ENCODE results near the gene MAPKAPK2. TPM values are rescaled to one million over a fixed set of nuclear protein-coding genes. Genes with fewer than 3 reads are reported as not detected.

Gene MAPKAPK2
- total and polyA plus RNA-seq, 2 of the 13 experiments (the other 11 are each of a cell fraction or from before 2014, with no cell fraction given) = 16.6 to 34.0 TPM

DNA sequence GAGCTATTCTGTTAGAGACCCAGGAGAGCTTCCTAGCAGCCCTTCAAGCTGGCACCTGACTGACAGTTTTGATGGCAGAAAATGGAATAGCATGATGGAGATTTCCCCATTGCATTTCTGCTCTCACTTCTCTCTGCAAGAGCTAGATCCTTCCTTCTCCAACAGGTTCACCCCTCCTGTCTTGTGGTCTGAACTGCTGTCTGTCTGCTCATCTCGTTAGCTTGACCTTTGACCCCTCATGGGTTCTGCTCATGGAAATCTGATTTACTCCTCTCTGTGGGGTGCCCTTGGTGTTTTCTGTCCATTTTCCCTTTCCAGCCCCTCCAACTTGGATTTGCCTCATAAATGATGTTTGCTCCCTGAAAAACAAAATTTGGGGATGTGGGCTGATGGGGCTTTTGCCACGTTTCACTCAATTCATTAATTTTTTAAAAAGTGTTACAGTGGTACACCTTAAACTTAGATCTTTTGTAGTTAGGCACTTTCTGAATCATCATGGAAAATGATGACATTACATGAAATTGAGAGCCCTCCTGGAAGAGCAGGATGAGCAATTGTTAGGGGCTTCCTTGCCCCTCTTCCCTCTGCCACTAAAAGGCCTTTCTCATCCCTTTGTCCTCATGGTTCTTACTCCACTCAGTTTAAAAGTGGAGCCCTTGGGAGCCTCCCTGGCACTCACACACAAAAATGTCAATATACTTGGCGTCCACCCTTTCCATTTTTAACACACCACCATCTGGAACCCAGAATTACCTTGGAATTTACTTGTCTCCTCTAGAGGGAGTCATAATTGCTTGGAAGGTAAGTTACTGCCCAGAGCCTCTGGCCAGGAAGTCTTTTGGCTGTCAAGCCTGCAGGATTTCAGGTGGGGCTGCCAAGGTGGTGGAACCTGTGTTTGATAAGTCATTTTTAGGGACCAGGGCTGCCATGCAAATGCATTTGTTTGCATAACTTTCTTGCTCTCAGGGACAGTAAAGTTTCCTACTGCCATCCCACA, 54.0 kb downstream of the MAPKAPK2 start:
- H3K4me2 ChIP-seq (ENCODE audit: low read depth, low read length) = no peak overlapping the region
- no TSS peak for BruUV-seq (replicated peaks)
- no peak overlapping the region for H3K27ac ChIP-seq (ENCODE audit: extremely low read length, insufficient read depth, low read length)
- H2AFZ ChIP-seq (ENCODE audit: low read length) = no peak overlapping the region
- H3K9ac ChIP-seq (ENCODE audit: insufficient read depth, low read depth, low read length) = no peak overlapping the region
- peaks cover 0 to 5% of the 10 kb centered on the region in 2 experiments; a peak in 1 of 5 replicates for H3K27me3 ChIP-seq (ENCODE audit: control insufficient read depth in 1 of 2, insufficient read depth in 2 of 2, low read length in 2 of 2)
- WGBS (ENCODE audit: low lambda C conversion rate) = 52% methylated on average over 3 of the region's 3 CpGs
- POLR2A ChIA-PET = no interaction called here
- H3K36me3 ChIP-seq (replicated peaks in 1 of 2; ENCODE audit: control insufficient read depth in 1 of 2, insufficient read depth in 2 of 2, low read length in 2 of 2) = no peaks in the 10 kb centered on the region; a peak in 1 of 5 replicates
- DNase-seq (ENCODE audit: low spot score) (peak; percentile 17), FAIRE-seq (no peak), ATAC-seq (peak; percentile 9; the same call in 2 of the 3 replicates)
- intact Hi-C loops (cut with micrococcal nuclease; ENCODE audit: unreplicated experiment) = loop anchor here (10.0 kb wide), 1 partner anchor 336 kb away; no protein-coding TSS in a partner anchor
- in situ Hi-C loops (cut with HindIII; ENCODE audit: extremely low pct_ligation_motif_present, low pct_unique_long_range_greater_than_20kb) = loop anchor here (5.0 to 10.0 kb wide), 2 partner anchors 174 to 246 kb away; no protein-coding TSS in a partner anchor
- H3K4me3 ChIP-seq (replicated peaks in 1 of 3; ENCODE audit: insufficient read depth in 1 of 3, low read depth in 2 of 3, low read length in 3 of 3) = no peak overlapping the region
- H3K79me2 ChIP-seq (ENCODE audit: insufficient read depth, low read length) = no peaks in the 10 kb centered on the region
- H4K20me1 ChIP-seq (ENCODE audit: insufficient read depth, low read length) = no peaks in the 10 kb centered on the region
- no peaks in the 10 kb centered on the region for H3K9me3 ChIP-seq (ENCODE audit: low read length)
- CTCF ChIA-PET (ENCODE audit: low intra/inter-chr PET ratio, low total read pairs) = no interaction called here
- H3K4me1 ChIP-seq (ENCODE audit: insufficient read depth, low read length) = no peaks in the 10 kb centered on the region
- TF ChIP-seq, protein P1, sequence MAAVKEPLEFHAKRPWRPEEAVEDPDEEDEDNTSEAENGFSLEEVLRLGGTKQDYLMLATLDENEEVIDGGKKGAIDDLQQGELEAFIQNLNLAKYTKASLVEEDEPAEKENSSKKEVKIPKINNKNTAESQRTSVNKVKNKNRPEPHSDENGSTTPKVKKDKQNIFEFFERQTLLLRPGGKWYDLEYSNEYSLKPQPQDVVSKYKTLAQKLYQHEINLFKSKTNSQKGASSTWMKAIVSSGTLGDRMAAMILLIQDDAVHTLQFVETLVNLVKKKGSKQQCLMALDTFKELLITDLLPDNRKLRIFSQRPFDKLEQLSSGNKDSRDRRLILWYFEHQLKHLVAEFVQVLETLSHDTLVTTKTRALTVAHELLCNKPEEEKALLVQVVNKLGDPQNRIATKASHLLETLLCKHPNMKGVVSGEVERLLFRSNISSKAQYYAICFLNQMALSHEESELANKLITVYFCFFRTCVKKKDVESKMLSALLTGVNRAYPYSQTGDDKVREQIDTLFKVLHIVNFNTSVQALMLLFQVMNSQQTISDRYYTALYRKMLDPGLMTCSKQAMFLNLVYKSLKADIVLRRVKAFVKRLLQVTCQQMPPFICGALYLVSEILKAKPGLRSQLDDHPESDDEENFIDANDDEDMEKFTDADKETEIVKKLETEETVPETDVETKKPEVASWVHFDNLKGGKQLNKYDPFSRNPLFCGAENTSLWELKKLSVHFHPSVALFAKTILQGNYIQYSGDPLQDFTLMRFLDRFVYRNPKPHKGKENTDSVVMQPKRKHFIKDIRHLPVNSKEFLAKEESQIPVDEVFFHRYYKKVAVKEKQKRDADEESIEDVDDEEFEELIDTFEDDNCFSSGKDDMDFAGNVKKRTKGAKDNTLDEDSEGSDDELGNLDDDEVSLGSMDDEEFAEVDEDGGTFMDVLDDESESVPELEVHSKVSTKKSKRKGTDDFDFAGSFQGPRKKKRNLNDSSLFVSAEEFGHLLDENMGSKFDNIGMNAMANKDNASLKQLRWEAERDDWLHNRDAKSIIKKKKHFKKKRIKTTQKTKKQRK (IDR thresholded peaks at IDR 0.05; ENCODE audit: low read length) = no peak
- TF ChIP-seq ZNF607 (CRISPR knock-in tag; IDR thresholded peaks at IDR 0.05; ENCODE audit: borderline replicate concordance) (no peak), U2AF1 (optimal IDR thresholded peaks at IDR 0.05; ENCODE audit: low read depth, low read length) (no peak), PITX1 (CRISPR knock-in tag; IDR thresholded peaks at IDR 0.05) (no peak), STAG1 (CRISPR knock-in tag; IDR thresholded peaks at IDR 0.05) (peak; percentile 34), ZNF790 (CRISPR knock-in tag; IDR thresholded peaks at IDR 0.05; ENCODE audit: borderline replicate concordance) (no peak), RBAK (CRISPR knock-in tag; IDR thresholded peaks at IDR 0.05) (no peak), ZNF775 (CRISPR knock-in tag; IDR thresholded peaks at IDR 0.05; ENCODE audit: borderline replicate concordance) (no peak), MYC (CRISPR knock-in tag; IDR thresholded peaks at IDR 0.05; ENCODE audit: borderline replicate concordance) (no peak), ZNF709 (CRISPR knock-in tag; IDR thresholded peaks at IDR 0.05) (no peak), GATAD2A (CRISPR knock-in tag; IDR thresholded peaks at IDR 0.05) (no peak), SNRNP70 (IDR thresholded peaks at IDR 0.05; ENCODE audit: low read depth, low read length) (no peak)
- TF ChIP-seq, protein P2, sequence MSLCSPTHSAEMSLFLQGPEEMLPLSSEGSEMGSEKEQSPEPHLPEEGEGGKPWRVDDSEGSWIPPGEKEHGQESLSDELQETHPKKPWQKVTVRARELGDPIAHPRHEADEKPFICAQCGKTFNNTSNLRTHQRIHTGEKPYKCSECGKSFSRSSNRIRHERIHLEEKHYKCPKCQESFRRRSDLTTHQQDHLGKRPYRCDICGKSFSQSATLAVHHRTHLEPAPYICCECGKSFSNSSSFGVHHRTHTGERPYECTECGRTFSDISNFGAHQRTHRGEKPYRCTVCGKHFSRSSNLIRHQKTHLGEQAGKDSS (CRISPR knock-in tag; IDR thresholded peaks at IDR 0.05; ENCODE audit: borderline replicate concordance, low read depth) = no peak
- TF ChIP-seq, protein P3, sequence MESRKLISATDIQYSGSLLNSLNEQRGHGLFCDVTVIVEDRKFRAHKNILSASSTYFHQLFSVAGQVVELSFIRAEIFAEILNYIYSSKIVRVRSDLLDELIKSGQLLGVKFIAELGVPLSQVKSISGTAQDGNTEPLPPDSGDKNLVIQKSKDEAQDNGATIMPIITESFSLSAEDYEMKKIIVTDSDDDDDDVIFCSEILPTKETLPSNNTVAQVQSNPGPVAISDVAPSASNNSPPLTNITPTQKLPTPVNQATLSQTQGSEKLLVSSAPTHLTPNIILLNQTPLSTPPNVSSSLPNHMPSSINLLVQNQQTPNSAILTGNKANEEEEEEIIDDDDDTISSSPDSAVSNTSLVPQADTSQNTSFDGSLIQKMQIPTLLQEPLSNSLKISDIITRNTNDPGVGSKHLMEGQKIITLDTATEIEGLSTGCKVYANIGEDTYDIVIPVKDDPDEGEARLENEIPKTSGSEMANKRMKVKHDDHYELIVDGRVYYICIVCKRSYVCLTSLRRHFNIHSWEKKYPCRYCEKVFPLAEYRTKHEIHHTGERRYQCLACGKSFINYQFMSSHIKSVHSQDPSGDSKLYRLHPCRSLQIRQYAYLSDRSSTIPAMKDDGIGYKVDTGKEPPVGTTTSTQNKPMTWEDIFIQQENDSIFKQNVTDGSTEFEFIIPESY (CRISPR knock-in tag; IDR thresholded peaks at IDR 0.05) = no peak
- TF ChIP-seq, protein P4, sequence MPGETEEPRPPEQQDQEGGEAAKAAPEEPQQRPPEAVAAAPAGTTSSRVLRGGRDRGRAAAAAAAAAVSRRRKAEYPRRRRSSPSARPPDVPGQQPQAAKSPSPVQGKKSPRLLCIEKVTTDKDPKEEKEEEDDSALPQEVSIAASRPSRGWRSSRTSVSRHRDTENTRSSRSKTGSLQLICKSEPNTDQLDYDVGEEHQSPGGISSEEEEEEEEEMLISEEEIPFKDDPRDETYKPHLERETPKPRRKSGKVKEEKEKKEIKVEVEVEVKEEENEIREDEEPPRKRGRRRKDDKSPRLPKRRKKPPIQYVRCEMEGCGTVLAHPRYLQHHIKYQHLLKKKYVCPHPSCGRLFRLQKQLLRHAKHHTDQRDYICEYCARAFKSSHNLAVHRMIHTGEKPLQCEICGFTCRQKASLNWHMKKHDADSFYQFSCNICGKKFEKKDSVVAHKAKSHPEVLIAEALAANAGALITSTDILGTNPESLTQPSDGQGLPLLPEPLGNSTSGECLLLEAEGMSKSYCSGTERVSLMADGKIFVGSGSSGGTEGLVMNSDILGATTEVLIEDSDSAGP (CRISPR knock-in tag; IDR thresholded peaks at IDR 0.05; ENCODE audit: borderline replicate concordance) = no peak
